OCI-LY1 (cell line): ENCODE data around the gene USP7.

Experiments
- H2AFZ ChIP-seq: fragments of 200-600 bp; sonication (generic), shearing (Covaris generic); 2 replicates; pipeline ENCODE4 v1.6.0; 2014; ENCODE audit warnings: antibody characterized with exemption, mild to moderate bottlenecking, low read length
- H3F3A ChIP-seq: fragments of 200-600 bp; sonication (generic), shearing (Covaris generic); 2 replicates; pipeline ENCODE4 v1.6.0; 2014; ENCODE audit warnings: mild to moderate bottlenecking, antibody characterized with exemption, low read length, moderate library complexity; ENCODE audit not compliant: insufficient read depth
- H3K27ac ChIP-seq: fragments of 200-600 bp; sonication (generic); 2 replicates; pipeline ENCODE4 v1.5.1; 2014; ENCODE audit warnings: low read length, mixed run types, mild to moderate bottlenecking, low read depth; ENCODE audit not compliant: poor library complexity, severe bottlenecking
- H3K27me3 ChIP-seq: fragments of 200-600 bp; sonication (generic); 2 replicates; pipeline ENCODE4 v1.6.0; 2014; ENCODE audit warnings: antibody characterized with exemption, mild to moderate bottlenecking, low read length, moderate library complexity; ENCODE audit not compliant: insufficient read depth
- H3K36me3 ChIP-seq: fragments of 200-600 bp; sonication (generic); 2 replicates; pipeline ENCODE4 v1.6.1; 2014; ENCODE audit warnings: mild to moderate bottlenecking, antibody characterized with exemption, low read length, moderate library complexity, mixed read lengths; ENCODE audit not compliant: insufficient read depth
- H3K4me1 ChIP-seq: fragments of 200-600 bp; sonication (generic); 2 replicates; pipeline ENCODE4 v1.5.1; 2014; ENCODE audit warnings: mild to moderate bottlenecking, low read length, moderate library complexity; ENCODE audit not compliant: insufficient read depth, severe bottlenecking
- H3K4me2 ChIP-seq: fragments of 200-600 bp; sonication (generic), shearing (Covaris generic); 2 replicates; pipeline ENCODE4 v1.6.1; 2014; ENCODE audit warnings: low read length
- H3K4me3 ChIP-seq: fragments of 200-600 bp; sonication (generic); 2 replicates; pipeline ENCODE4 v1.5.1; 2014; ENCODE audit warnings: low read length, low read depth, mild to moderate bottlenecking, mixed read lengths; ENCODE audit not compliant: poor library complexity, severe bottlenecking
- H3K79me2 ChIP-seq: fragments of 200-600 bp; shearing (Covaris generic); 2 replicates; pipeline ENCODE4 v1.6.1; 2016; ENCODE audit warnings: mixed run types, low read length, mixed read lengths; ENCODE audit not compliant: insufficient read depth
- H3K9ac ChIP-seq: fragments of 200-600 bp; sonication (generic), shearing (Covaris generic); 2 replicates; pipeline ENCODE4 v1.6.1; 2014; ENCODE audit warnings: mild to moderate bottlenecking, low read length, mixed read lengths
- H3K9me2 ChIP-seq: fragments of 200-600 bp; sonication (generic), shearing (Covaris generic); 2 replicates; pipeline ENCODE4 v1.6.1; 2014; ENCODE audit warnings: low read depth, mild to moderate bottlenecking, low read length, mixed read lengths
- H3K9me3 ChIP-seq: fragments of 200-600 bp; shearing (Covaris generic); 2 replicates; pipeline ENCODE4 v1.6.1; 2014; ENCODE audit warnings: low read length, mixed read lengths
- H4K20me1 ChIP-seq: fragments of 200-600 bp; sonication (generic), shearing (Covaris generic); 2 replicates; pipeline ENCODE4 v1.6.0; 2016; ENCODE audit warnings: mild to moderate bottlenecking, low read length; ENCODE audit not compliant: insufficient read depth
- CTCF ChIP-seq: fragments of 200-600 bp; sonication (generic), shearing (Covaris generic); IDR thresholded peaks from 2 replicates; pipeline ENCODE4 v1.5.1; 2017; ENCODE audit warnings: mild to moderate bottlenecking, antibody characterized with exemption, low read length, moderate library complexity, mixed read lengths
- EZH2 ChIP-seq: fragments of 200-600 bp; sonication (generic), shearing (Covaris generic); IDR thresholded peaks from 2 replicates; pipeline ENCODE4 v1.8.0; 2017; ENCODE audit warnings: borderline replicate concordance, mixed run types, mild to moderate bottlenecking, antibody characterized with exemption, low read length, moderate library complexity, mixed read lengths

Gene USP7

GRCh38 chr16:8867216-8867931, 96.3 kb downstream of the USP7 start:
- no peak for TF ChIP-seq CTCF
- no peak for TF ChIP-seq EZH2
- no peaks in the 10 kb centered on the region for H3K27me3 ChIP-seq
- peak overlapping the region; percentile 81 for H3K4me3 ChIP-seq
- peaks cover 4% of the 10 kb centered on the region; the same call in 1 of the 2 replicates for H3F3A ChIP-seq
- H3K79me2 ChIP-seq = peaks cover 53% of the 10 kb centered on the region
- H3K4me2 ChIP-seq = peak overlapping the region; percentile 97
- H3K9me2 ChIP-seq = no peaks in the 10 kb centered on the region
- peak overlapping the region; percentile 91 for H3K27ac ChIP-seq
- no peaks in the 10 kb centered on the region for H3K9me3 ChIP-seq
- no peak overlapping the region for H2AFZ ChIP-seq
- no peaks in the 10 kb centered on the region for H4K20me1 ChIP-seq
- peak overlapping the region; percentile 91 for H3K9ac ChIP-seq
- peaks cover 8% of the 10 kb centered on the region; the same call in 1 of the 2 replicates for H3K36me3 ChIP-seq
- peaks cover 55% of the 10 kb centered on the region for H3K4me1 ChIP-seq

GRCh38 chr16:8866884-8867215, 96.9 kb downstream of the USP7 start:
- peak overlapping the region; percentile 91 for H3K27ac ChIP-seq

GRCh38 chr16:8866118-8866883, 97.4 kb downstream of the USP7 start:
- Histone ChIP-seq H3K27ac (peak overlapping the region; percentile 7), H3K36me3 (peaks cover 8% of the 10 kb centered on the region; the same call in 1 of the 2 replicates), H3K79me2 (peaks cover 63% of the 10 kb centered on the region), H3K27me3 (no peaks in the 10 kb centered on the region), H3F3A (peaks cover 4% of the 10 kb centered on the region; the same call in 1 of the 2 replicates), H3K9me2 (no peaks in the 10 kb centered on the region), H3K9ac (peak overlapping the region; percentile 91; the same call in 1 of the 2 replicates), H3K4me1 (peaks cover 57% of the 10 kb centered on the region), H3K4me2 (peak overlapping the region; percentile 97), H3K9me3 (no peaks in the 10 kb centered on the region), H2AFZ (no peak overlapping the region), H4K20me1 (no peaks in the 10 kb centered on the region), H3K4me3 (peak overlapping the region; percentile 81)
- no peak for TF ChIP-seq EZH2

More at GRCh38 chr16:8866884-8867215, 96.9 kb downstream of the USP7 start:
- peaks cover 8% of the 10 kb centered on the region; the same call in 1 of the 2 replicates for H3K36me3 ChIP-seq
- H3K4me2 ChIP-seq = peak overlapping the region; percentile 97
- no peaks in the 10 kb centered on the region for H3K9me3 ChIP-seq
- H3K4me1 ChIP-seq = peaks cover 55% of the 10 kb centered on the region
- peaks cover 59% of the 10 kb centered on the region for H3K79me2 ChIP-seq
- H2AFZ ChIP-seq = no peak overlapping the region
- no peaks in the 10 kb centered on the region for H3K27me3 ChIP-seq
- H3K9ac ChIP-seq = peak overlapping the region; percentile 91
- H3K9me2 ChIP-seq = no peaks in the 10 kb centered on the region
- TF ChIP-seq EZH2 (no peak), CTCF (no peak)
- H4K20me1 ChIP-seq = no peaks in the 10 kb centered on the region
- peak overlapping the region; percentile 81 for H3K4me3 ChIP-seq
- peaks cover 4% of the 10 kb centered on the region; the same call in 1 of the 2 replicates for H3F3A ChIP-seq
